ENCODE data around the gene CBR3. TPM values are rescaled to one million over a fixed set of nuclear protein-coding genes. Genes with fewer than 3 reads are reported as not detected.

CBR3 gene
- total and polyA plus RNA-seq, 2 of the 4 experiments (the other 2 are of a cell fraction) = 13.4 to 15.4 TPM

DNA sequence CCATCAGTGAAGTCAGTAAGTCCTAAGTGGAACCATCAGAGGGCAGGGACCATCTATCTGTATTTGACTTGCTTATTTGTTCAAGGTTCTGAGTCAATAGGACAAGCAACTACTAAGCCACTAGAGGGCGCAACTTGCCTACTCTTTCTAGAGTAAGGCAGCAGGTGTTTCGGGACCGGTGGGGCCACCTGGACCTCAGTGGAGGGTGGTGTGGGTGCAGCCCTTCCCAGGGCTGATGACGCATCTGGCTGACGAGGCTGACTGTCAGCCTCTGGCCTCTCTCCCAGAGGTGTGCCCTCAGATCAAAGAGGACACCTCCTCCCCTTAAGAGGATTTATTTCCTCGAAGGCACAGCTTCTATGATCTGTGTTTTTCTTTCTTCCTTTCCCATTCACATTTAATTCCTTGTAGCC, 6.6 kb downstream of the CBR3 start:
- no peak overlapping the region for H3K9ac ChIP-seq (ENCODE audit: low read depth, low read length)
- intact Hi-C loops (cut with micrococcal nuclease) = loop anchor here (1.0 kb wide), 1 partner anchor 190 kb away; no protein-coding TSS in a partner anchor
- H3K27me3 ChIP-seq (ENCODE audit: control insufficient read depth, insufficient read depth, low read length) = no peaks in the 10 kb centered on the region
- no peak overlapping the region for H3K27ac ChIP-seq (ENCODE audit: insufficient read depth, low read length)
- WGBS, 2 experiments (ENCODE audit: extremely low coverage in 2 of 2, insufficient read length in 1 of 2) = no CpG with 5 or more reads among the region's 6 CpGs
- peak overlapping the region; percentile 47 for H2AK9ac ChIP-seq (replicated peaks; ENCODE audit: low read depth, low read length, poor library complexity)
- dilution Hi-C loops (cut with HindIII; ENCODE audit: low sequenced_read_pairs, unreplicated experiment) = no loop called here
- H4K8ac ChIP-seq (ENCODE audit: low read depth in 2 of 2, low read length in 2 of 2) = no peak overlapping the region
- POLR2A ChIA-PET (ENCODE audit: unreplicated experiment) = no interaction called here
- no peak for TF ChIP-seq NFE2L2 (IDR thresholded peaks at IDR 0.05; ENCODE audit: low read depth, low read length)
- no peak for TF ChIP-seq CEBPB (IDR thresholded peaks at IDR 0.05; ENCODE audit: low read depth, low read length)
- TF ChIP-seq CHD1 (IDR thresholded peaks at IDR 0.05; ENCODE audit: low read depth, low read length) = no peak
- TF ChIP-seq, protein P1, sequence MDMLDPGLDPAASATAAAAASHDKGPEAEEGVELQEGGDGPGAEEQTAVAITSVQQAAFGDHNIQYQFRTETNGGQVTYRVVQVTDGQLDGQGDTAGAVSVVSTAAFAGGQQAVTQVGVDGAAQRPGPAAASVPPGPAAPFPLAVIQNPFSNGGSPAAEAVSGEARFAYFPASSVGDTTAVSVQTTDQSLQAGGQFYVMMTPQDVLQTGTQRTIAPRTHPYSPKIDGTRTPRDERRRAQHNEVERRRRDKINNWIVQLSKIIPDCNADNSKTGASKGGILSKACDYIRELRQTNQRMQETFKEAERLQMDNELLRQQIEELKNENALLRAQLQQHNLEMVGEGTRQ (IDR thresholded peaks at IDR 0.05; ENCODE audit: low read depth, low read length) = no peak
- TF ChIP-seq BHLHE40 (IDR thresholded peaks at IDR 0.05; ENCODE audit: low read depth, low read length) = no peak
- TF ChIP-seq MAZ (IDR thresholded peaks at IDR 0.05; ENCODE audit: borderline replicate concordance, low read depth, low read length) = peak; percentile 25; the same call in 1 of the 2 replicates
- TF ChIP-seq RAD21 (IDR thresholded peaks at IDR 0.05; ENCODE audit: low read length) = peak; percentile 85
- TF ChIP-seq, protein P2, sequence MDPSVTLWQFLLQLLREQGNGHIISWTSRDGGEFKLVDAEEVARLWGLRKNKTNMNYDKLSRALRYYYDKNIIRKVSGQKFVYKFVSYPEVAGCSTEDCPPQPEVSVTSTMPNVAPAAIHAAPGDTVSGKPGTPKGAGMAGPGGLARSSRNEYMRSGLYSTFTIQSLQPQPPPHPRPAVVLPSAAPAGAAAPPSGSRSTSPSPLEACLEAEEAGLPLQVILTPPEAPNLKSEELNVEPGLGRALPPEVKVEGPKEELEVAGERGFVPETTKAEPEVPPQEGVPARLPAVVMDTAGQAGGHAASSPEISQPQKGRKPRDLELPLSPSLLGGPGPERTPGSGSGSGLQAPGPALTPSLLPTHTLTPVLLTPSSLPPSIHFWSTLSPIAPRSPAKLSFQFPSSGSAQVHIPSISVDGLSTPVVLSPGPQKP (IDR thresholded peaks at IDR 0.05; ENCODE audit: borderline replicate concordance, low read depth, low read length) = no peak
- TF ChIP-seq POLR2A (IDR thresholded peaks at IDR 0.05; ENCODE audit: low read depth, low read length) = no peak
- peak; percentile 77 for TF ChIP-seq RCOR1 (IDR thresholded peaks at IDR 0.05; ENCODE audit: insufficient replicate concordance, low read length)
- TF ChIP-seq, protein P3, sequence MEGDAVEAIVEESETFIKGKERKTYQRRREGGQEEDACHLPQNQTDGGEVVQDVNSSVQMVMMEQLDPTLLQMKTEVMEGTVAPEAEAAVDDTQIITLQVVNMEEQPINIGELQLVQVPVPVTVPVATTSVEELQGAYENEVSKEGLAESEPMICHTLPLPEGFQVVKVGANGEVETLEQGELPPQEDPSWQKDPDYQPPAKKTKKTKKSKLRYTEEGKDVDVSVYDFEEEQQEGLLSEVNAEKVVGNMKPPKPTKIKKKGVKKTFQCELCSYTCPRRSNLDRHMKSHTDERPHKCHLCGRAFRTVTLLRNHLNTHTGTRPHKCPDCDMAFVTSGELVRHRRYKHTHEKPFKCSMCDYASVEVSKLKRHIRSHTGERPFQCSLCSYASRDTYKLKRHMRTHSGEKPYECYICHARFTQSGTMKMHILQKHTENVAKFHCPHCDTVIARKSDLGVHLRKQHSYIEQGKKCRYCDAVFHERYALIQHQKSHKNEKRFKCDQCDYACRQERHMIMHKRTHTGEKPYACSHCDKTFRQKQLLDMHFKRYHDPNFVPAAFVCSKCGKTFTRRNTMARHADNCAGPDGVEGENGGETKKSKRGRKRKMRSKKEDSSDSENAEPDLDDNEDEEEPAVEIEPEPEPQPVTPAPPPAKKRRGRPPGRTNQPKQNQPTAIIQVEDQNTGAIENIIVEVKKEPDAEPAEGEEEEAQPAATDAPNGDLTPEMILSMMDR (conservative IDR thresholded peaks at IDR 0.05; ENCODE audit: low read depth, low read length) = peak; percentile 82
- TF ChIP-seq RFX5 (IDR thresholded peaks at IDR 0.05; ENCODE audit: low read depth, low read length) = no peak
- TF ChIP-seq MXI1 (IDR thresholded peaks at IDR 0.05; ENCODE audit: borderline replicate concordance, low read depth, low read length) = no peak
- no peak for TF ChIP-seq FOS (IDR thresholded peaks at IDR 0.05; ENCODE audit: low read depth, low read length)
- TF ChIP-seq SMC3 (IDR thresholded peaks at IDR 0.05; ENCODE audit: low read depth, low read length) = peak; percentile 62
- TF ChIP-seq MAFK (IDR thresholded peaks at IDR 0.05; ENCODE audit: low read depth, low read length) = no peak
- no peak overlapping the region for H3K4ac ChIP-seq (ENCODE audit: low read depth, low read length)
- H3K36me3 ChIP-seq (ENCODE audit: control insufficient read depth, insufficient read depth, low read length) = no peaks in the 10 kb centered on the region
- BruUV-seq (replicated peaks) = no TSS peak
- no peaks in the 10 kb centered on the region for H3K9me3 ChIP-seq (ENCODE audit: control insufficient read depth, insufficient read depth, low read length)
- no peaks in the 10 kb centered on the region for H4K20me1 ChIP-seq (ENCODE audit: insufficient read depth, low read length)
- H3K23ac ChIP-seq (ENCODE audit: low read depth, low read length) = no peak overlapping the region
- no peak overlapping the region for H3K4me2 ChIP-seq (ENCODE audit: low read depth, low read length)
- ATAC-seq (ENCODE audit: low read depth) (peak; percentile 84), DNase-seq (peak; percentile 89)
- CTCF ChIA-PET = interaction anchor here (0.8 to 0.9 kb wide), 2 partner anchors 10 to 230 kb away, joined by 4 to 5 read pairs; no protein-coding TSS in a partner anchor
- H2BK20ac ChIP-seq (ENCODE audit: low read depth, low read length) = no peak overlapping the region
- H4K5ac ChIP-seq (ENCODE audit: low read depth, low read length) = no peak overlapping the region
- peaks cover 1 to 9% of the 10 kb centered on the region in 2 experiments; a peak in 2 of 4 replicates for H3K79me1 ChIP-seq (ENCODE audit: low read depth in 1 of 2, low read length in 2 of 2)
- in situ Hi-C loops (cut with MboI; ENCODE audit: low sequenced_read_pairs) = no loop called here
- H2BK120ac ChIP-seq (ENCODE audit: low read depth, low read length) = no peak overlapping the region
- H3K18ac ChIP-seq (ENCODE audit: low read depth, low read length) = no peak overlapping the region
- no peaks in the 10 kb centered on the region for H3K9me1 ChIP-seq (ENCODE audit: insufficient read depth, low read length)
- peaks cover 2% of the 10 kb centered on the region for H3K4me1 ChIP-seq (ENCODE audit: control insufficient read depth, insufficient read depth, low read length)
- H3K4me3 ChIP-seq (ENCODE audit: insufficient read depth, low read depth, low read length) = no peak overlapping the region
- no peak overlapping the region for H2BK15ac ChIP-seq (ENCODE audit: low read depth, low read length)
- H3K56ac ChIP-seq (ENCODE audit: extremely low read depth, insufficient read depth, low read length) = no peak overlapping the region
- no peak overlapping the region for H4K91ac ChIP-seq (ENCODE audit: insufficient read depth, low read depth, low read length)
- H2AFZ ChIP-seq (replicated peaks; ENCODE audit: low read length, poor library complexity) = no peak overlapping the region
- H2BK5ac ChIP-seq (ENCODE audit: low read depth, low read length, poor library complexity, severe bottlenecking) = no peak overlapping the region
- H3K14ac ChIP-seq (replicated peaks; ENCODE audit: low read depth, low read length) = no peak overlapping the region
- no peak overlapping the region for H2AK5ac ChIP-seq (ENCODE audit: low read depth, low read length)
